IMR-90 (cell line): ENCODE measurements around the gene LYZL6. TPM values are rescaled to one million over a fixed set of nuclear protein-coding genes. Genes with fewer than 3 reads are reported as not detected.

Experiments
- ATAC-seq: fragments of 200-7000 bp; cut with Tn5 transposase; 2 replicates; pipeline ENCODE4 v1.9.1; 2020; ENCODE audit warnings: low read depth, mild to moderate bottlenecking, moderate library complexity
- BruUV-seq: library from RNA; stranded (reverse); fragments of 400-500 nt; replicated peaks from 2 replicates; lab custom pipeline; 2021; lab: Mats Ljungman, UMichigan
- CTCF ChIA-PET: fragments of 300-600 bp; formaldehyde crosslinking; extraction: SDS; loops from one replicate; lab custom pipeline; 2021; ENCODE audit warnings: antibody characterized with exemption; lab: Yijun Ruan, JAX
- POLR2A ChIA-PET: fragments of 300-600 bp; sonication (Branson Sonifier 250); formaldehyde crosslinking; loops from one replicate; lab custom pipeline; 2022; ENCODE audit warnings: antibody characterized with exemption; ENCODE audit not compliant: unreplicated experiment; lab: Charles Lee
- DNase-seq: peaks from one replicate; pipeline ENCODE4 v3.0.0; 2013
- H2AFZ ChIP-seq: replicated peaks from 2 replicates; pipeline ENCODE3; 2013; ENCODE audit warnings: low read length, mild to moderate bottlenecking; ENCODE audit not compliant: poor library complexity
- H2AK5ac ChIP-seq: 2 replicates; pipeline ENCODE4 v1.6.1; 2013; ENCODE audit warnings: low read depth, low read length, inconsistent platforms
- H2AK9ac ChIP-seq: replicated peaks from 2 replicates; pipeline ENCODE3; 2013; ENCODE audit warnings: mild to moderate bottlenecking, low read depth, low read length, moderate library complexity; ENCODE audit not compliant: poor library complexity
- H2BK120ac ChIP-seq: 2 replicates; pipeline ENCODE4 v1.6.1; 2013; ENCODE audit warnings: low read depth, low read length, inconsistent platforms
- H2BK15ac ChIP-seq: 3 replicates; pipeline ENCODE4 v1.6.1; 2013; ENCODE audit warnings: low read depth, low read length, inconsistent platforms
- H2BK20ac ChIP-seq: 2 replicates; pipeline ENCODE4 v1.6.1; 2013; ENCODE audit warnings: low read depth, mild to moderate bottlenecking, inconsistent platforms, low read length, moderate library complexity
- H2BK5ac ChIP-seq: 2 replicates; pipeline ENCODE4 v1.6.1; 2013; ENCODE audit warnings: mild to moderate bottlenecking, low read depth, low read length, inconsistent platforms; ENCODE audit not compliant: poor library complexity, severe bottlenecking
- H3K14ac ChIP-seq: replicated peaks from 2 replicates; pipeline ENCODE4 v1.6.1; 2013; ENCODE audit warnings: low read depth, low read length, inconsistent platforms
- H3K18ac ChIP-seq: 2 replicates; pipeline ENCODE4 v1.6.1; 2013; ENCODE audit warnings: low read depth, low read length, control low read depth
- H3K23ac ChIP-seq: 2 replicates; pipeline ENCODE4 v1.6.1; 2013; ENCODE audit warnings: low read depth, low read length, inconsistent platforms
- H3K27ac ChIP-seq: 2 replicates; pipeline ENCODE4 v1.5.1; 2013; ENCODE audit warnings: mild to moderate bottlenecking, control low read depth, low read length; ENCODE audit not compliant: insufficient read depth
- H3K27me3 ChIP-seq: 2 replicates; pipeline ENCODE4 v1.6.1; 2013; ENCODE audit warnings: low read length; ENCODE audit not compliant: control insufficient read depth, insufficient read depth
- H3K36me3 ChIP-seq: 2 replicates; pipeline ENCODE4 v1.6.1; 2013; ENCODE audit warnings: low read length, mixed read lengths; ENCODE audit not compliant: control insufficient read depth, insufficient read depth
- H3K4ac ChIP-seq: 2 replicates; pipeline ENCODE4 v1.6.1; 2013; ENCODE audit warnings: low read depth, low read length, inconsistent platforms
- H3K4me1 ChIP-seq: 2 replicates; pipeline ENCODE4 v1.6.1; 2013; ENCODE audit warnings: low read length, mixed read lengths; ENCODE audit not compliant: control insufficient read depth, insufficient read depth
- H3K4me2 ChIP-seq: 2 replicates; pipeline ENCODE4 v1.6.1; 2013; ENCODE audit warnings: low read depth, mild to moderate bottlenecking, control low read depth, low read length, moderate library complexity
- H3K4me3 ChIP-seq: 2 replicates; pipeline ENCODE4 v1.5.1; 2013; ENCODE audit warnings: low read depth, mild to moderate bottlenecking, control low read depth, low read length, moderate library complexity; ENCODE audit not compliant: insufficient read depth
- H3K56ac ChIP-seq: 2 replicates; pipeline ENCODE4 v1.6.1; 2013; ENCODE audit warnings: low read length, inconsistent platforms; ENCODE audit not compliant: insufficient read depth; ENCODE audit errors: extremely low read depth
- H3K79me1 ChIP-seq, 2 experiments: 2 replicates each; pipeline ENCODE4 v1.6.1; 2013; ENCODE audit warnings: low read length in 2 of 2, inconsistent platforms in 1 of 2, low read depth in 1 of 2
- H3K9ac ChIP-seq: 2 replicates; pipeline ENCODE4 v1.6.1; 2013; ENCODE audit warnings: low read depth, low read length, control low read depth
- H3K9me1 ChIP-seq: 2 replicates; pipeline ENCODE4 v1.6.1; 2013; ENCODE audit warnings: low read length, inconsistent platforms; ENCODE audit not compliant: insufficient read depth
- H3K9me3 ChIP-seq: 2 replicates; pipeline ENCODE4 v1.6.1; 2013; ENCODE audit warnings: low read length; ENCODE audit not compliant: control insufficient read depth, insufficient read depth
- H4K20me1 ChIP-seq: 2 replicates; pipeline ENCODE4 v1.6.1; 2013; ENCODE audit warnings: low read length, inconsistent platforms; ENCODE audit not compliant: insufficient read depth
- H4K5ac ChIP-seq: 2 replicates; pipeline ENCODE4 v1.6.1; 2013; ENCODE audit warnings: mild to moderate bottlenecking, low read depth, low read length, control low read depth
- H4K8ac ChIP-seq, 2 experiments: 2 replicates each; pipeline ENCODE4 v1.6.1; 2013; ENCODE audit warnings: low read depth in 2 of 2, low read length in 2 of 2, control low read depth in 1 of 2, inconsistent platforms in 1 of 2
- H4K91ac ChIP-seq: 2 replicates; pipeline ENCODE4 v1.6.1; 2013; ENCODE audit warnings: low read depth, low read length, inconsistent platforms; ENCODE audit not compliant: insufficient read depth
- ELK1 ChIP-seq: fragments of 150-350 bp; IDR thresholded peaks from 2 replicates; pipeline ENCODE4 v1.6.1; 2016; ENCODE audit warnings: low read depth, mild to moderate bottlenecking, low read length, moderate library complexity, borderline replicate concordance
- MAFK ChIP-seq: IDR thresholded peaks from 2 replicates; pipeline ENCODE4 v1.6.1; 2012; ENCODE audit warnings: low read depth, low read length, improper control_type of control experiment
- MAZ ChIP-seq: IDR thresholded peaks from 2 replicates; pipeline ENCODE4 v1.6.1; 2012; ENCODE audit warnings: low read depth, mild to moderate bottlenecking, low read length, improper control_type of control experiment, moderate library complexity, borderline replicate concordance
- MXI1 ChIP-seq: IDR thresholded peaks from 2 replicates; pipeline ENCODE4 v1.6.1; 2012; ENCODE audit warnings: low read depth, mild to moderate bottlenecking, low read length, moderate library complexity, borderline replicate concordance
- POLR2A ChIP-seq: IDR thresholded peaks from 2 replicates; pipeline ENCODE4 v1.6.1; 2012; ENCODE audit warnings: mild to moderate bottlenecking, low read depth, low read length
- RAD21 ChIP-seq: IDR thresholded peaks from 2 replicates; pipeline ENCODE4 v1.6.1; 2012; ENCODE audit warnings: low read length, improper control_type of control experiment
- RCOR1 ChIP-seq: IDR thresholded peaks from 2 replicates; pipeline ENCODE4 v1.6.1; 2012; ENCODE audit warnings: mild to moderate bottlenecking, low read length, improper control_type of control experiment; ENCODE audit not compliant: insufficient replicate concordance
- RFX5 ChIP-seq: IDR thresholded peaks from 2 replicates; pipeline ENCODE4 v1.8.0; 2012; ENCODE audit warnings: low read depth, mild to moderate bottlenecking, low read length, moderate library complexity
- SMC3 ChIP-seq: fragments of 150-350 bp; IDR thresholded peaks from 2 replicates; pipeline ENCODE4 v1.6.1; 2016; ENCODE audit warnings: low read depth, mild to moderate bottlenecking, antibody characterized with exemption, low read length, moderate library complexity
- WGBS, 2 experiments: methylation state at CpG; one replicate each; pipeline versions ENCODE4 v1.1.5 to v1.1.7; 2013; ENCODE audit warnings: missing lambda C conversion rate in 2 of 2; ENCODE audit not compliant: insufficient read length in 1 of 2; ENCODE audit errors: extremely low coverage in 2 of 2; 5-methylcytosine and 5-hydroxymethylcytosine counted together
- dilution Hi-C: fragments of 300-500 bp; cut with HindIII; formaldehyde crosslinking; loops from one replicate; pipeline ENCODE4 v1.14.3; 2018; ENCODE audit warnings: low sequenced_read_pairs; ENCODE audit not compliant: unreplicated experiment
- in situ Hi-C: fragments of 300-500 bp; cut with MboI; formaldehyde crosslinking; loops from 3 replicates; pipeline ENCODE4 v1.14.3; 2019; ENCODE audit warnings: low sequenced_read_pairs, inconsistent platforms, mixed read lengths
- intact Hi-C: fragments of 100-400 bp; cut with micrococcal nuclease; formaldehyde crosslinking; loops from 2 replicates; pipeline ENCODE4 v1.10.0; 2022
- polyA plus RNA-seq, 3 experiments: library from polyadenylated mRNA; depleted of rRNA; stranded (reverse); fragments of >200 nt; gene quantifications; 2 replicates each; pipeline ENCODE4 v1.2.3, GENCODE V29; 2012; ENCODE audit warnings: low replicate concordance in 1 of 3
- total RNA-seq: library from RNA; depleted of rRNA; stranded (reverse); fragments of >200 nt; gene quantifications from 2 replicates; pipeline ENCODE4 v1.2.3, GENCODE V29; 2012

LYZL6 gene
- total and polyA plus RNA-seq, 2 of the 4 experiments (the other 2 are of a cell fraction): not detected

- no peak overlapping the region for H4K91ac ChIP-seq
- WGBS, 2 experiments: no CpG with 5 or more reads among the region's 4 CpGs
- no peak overlapping the region for H2BK15ac ChIP-seq
- H4K20me1 ChIP-seq: no peaks in the 10 kb centered on the region
- no peak overlapping the region for H2BK5ac ChIP-seq
- ATAC-seq: no peak
- peak overlapping the region; percentile 34 for H2AFZ ChIP-seq
- dilution Hi-C loops: no loop called here
- BruUV-seq: no TSS peak
- H3K79me1 ChIP-seq: no peaks in the 10 kb centered on the region
- H3K14ac ChIP-seq: no peak overlapping the region
- no peak overlapping the region for H3K4me3 ChIP-seq
- CTCF ChIA-PET: interaction anchor here (0.6 to 0.7 kb wide), 2 partner anchors 31 to 174 kb away, joined by 3 read pairs; no protein-coding TSS in a partner anchor
- no peak for DNase-seq
- H2BK120ac ChIP-seq: no peak overlapping the region
- H3K4ac ChIP-seq: no peak overlapping the region
- no peaks in the 10 kb centered on the region for H3K36me3 ChIP-seq
- TF ChIP-seq SMC3 (no peak), RFX5 (no peak), ELK1 (no peak), RCOR1 (no peak), MAZ (no peak), POLR2A (no peak), MAFK (no peak), RAD21 (no peak), MXI1 (no peak)
- no peak overlapping the region for H2AK9ac ChIP-seq
- in situ Hi-C loops: no loop called here
- intact Hi-C loops: no loop called here
- H4K5ac ChIP-seq: no peak overlapping the region
- no peaks in the 10 kb centered on the region for H3K4me1 ChIP-seq
- H3K9ac ChIP-seq: no peak overlapping the region
- H3K23ac ChIP-seq: no peak overlapping the region
- no peak overlapping the region for H4K8ac ChIP-seq
- H3K56ac ChIP-seq: no peak overlapping the region
- H2AK5ac ChIP-seq: no peak overlapping the region
- H3K27me3 ChIP-seq: no peaks in the 10 kb centered on the region; the same call in 1 of the 2 replicates
- no peak overlapping the region for H3K18ac ChIP-seq
- H3K4me2 ChIP-seq: no peak overlapping the region
- no peaks in the 10 kb centered on the region for H3K9me3 ChIP-seq
- POLR2A ChIA-PET: no interaction called here
- no peak overlapping the region for H3K27ac ChIP-seq
- no peak overlapping the region for H2BK20ac ChIP-seq
- H3K9me1 ChIP-seq: no peaks in the 10 kb centered on the region; the same call in 1 of the 2 replicates
Observed at GRCh38 chr17:35890774-35891155, 52.7 kb downstream of the LYZL6 start.
